Measurements from ENCODE around the gene AFF1.

The AFF1 gene

DNA sequence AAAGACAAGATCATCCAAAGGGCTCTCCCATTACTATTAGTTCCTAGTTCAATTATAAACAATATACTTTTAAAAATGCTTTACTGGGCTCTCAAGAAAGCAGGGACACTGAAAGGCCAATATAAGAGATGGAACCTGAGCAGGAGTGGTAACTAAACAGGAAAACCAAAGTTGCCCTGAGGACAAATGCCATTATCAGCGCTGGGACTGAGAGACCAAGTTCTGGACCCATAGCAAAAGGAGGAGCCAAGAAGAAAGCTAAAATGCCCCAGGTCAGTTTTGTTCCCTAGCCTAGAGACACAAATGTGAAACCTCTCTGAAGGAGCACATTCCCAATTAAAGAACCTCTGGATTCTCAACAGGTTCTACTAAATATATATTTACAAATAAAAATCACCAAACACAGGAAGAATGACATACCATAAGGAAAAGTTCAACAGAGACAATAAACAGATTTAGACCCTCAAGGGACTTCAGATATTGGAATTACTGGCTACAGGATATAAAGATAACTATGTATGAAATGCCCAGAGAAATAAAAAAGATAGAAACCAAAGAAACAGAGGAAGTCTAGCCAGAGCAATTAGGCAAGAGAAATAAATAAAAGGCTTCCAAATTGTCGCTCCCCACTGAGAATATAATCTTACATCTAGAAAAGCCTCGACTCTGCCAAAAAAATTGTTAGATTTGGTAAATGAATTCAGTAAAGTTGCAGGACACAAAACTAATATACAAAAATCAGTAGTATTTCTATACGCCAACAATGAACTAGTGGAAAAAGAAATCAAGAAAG lies 218.5 kb downstream of the AFF1 start:
- TF ChIP-seq, protein P1, sequence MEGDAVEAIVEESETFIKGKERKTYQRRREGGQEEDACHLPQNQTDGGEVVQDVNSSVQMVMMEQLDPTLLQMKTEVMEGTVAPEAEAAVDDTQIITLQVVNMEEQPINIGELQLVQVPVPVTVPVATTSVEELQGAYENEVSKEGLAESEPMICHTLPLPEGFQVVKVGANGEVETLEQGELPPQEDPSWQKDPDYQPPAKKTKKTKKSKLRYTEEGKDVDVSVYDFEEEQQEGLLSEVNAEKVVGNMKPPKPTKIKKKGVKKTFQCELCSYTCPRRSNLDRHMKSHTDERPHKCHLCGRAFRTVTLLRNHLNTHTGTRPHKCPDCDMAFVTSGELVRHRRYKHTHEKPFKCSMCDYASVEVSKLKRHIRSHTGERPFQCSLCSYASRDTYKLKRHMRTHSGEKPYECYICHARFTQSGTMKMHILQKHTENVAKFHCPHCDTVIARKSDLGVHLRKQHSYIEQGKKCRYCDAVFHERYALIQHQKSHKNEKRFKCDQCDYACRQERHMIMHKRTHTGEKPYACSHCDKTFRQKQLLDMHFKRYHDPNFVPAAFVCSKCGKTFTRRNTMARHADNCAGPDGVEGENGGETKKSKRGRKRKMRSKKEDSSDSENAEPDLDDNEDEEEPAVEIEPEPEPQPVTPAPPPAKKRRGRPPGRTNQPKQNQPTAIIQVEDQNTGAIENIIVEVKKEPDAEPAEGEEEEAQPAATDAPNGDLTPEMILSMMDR (IDR thresholded peaks at IDR 0.05; ENCODE audit: borderline replicate concordance, control extremely low read depth, extremely low read depth, insufficient read depth, missing control alignments): no peak
- in situ Hi-C loops (cut with MboI; ENCODE audit: low sequenced_read_pairs, unreplicated experiment): no loop called here
- DNase-seq (ENCODE audit: low spot score): no peak

DNA sequence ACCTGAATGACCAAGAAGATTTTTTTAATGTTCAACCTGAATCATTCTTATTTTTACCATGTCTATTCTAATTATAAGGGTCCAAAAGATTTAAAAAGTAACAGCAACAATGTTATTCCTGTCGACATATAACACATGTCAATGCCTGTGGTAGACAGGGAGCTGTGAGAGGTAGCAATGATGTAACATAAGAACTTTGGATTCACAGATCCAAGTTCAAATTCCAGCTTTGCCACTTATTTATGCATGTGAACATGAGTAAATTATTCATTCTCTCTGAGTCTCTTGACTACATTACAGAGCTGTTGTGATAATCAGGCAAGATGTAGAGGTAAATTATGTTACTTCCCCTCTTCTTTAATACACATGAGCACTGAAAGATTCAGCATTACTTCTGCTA lies 231.1 kb downstream of the AFF1 start:
- TF ChIP-seq, protein P1 (IDR thresholded peaks at IDR 0.05; ENCODE audit: borderline replicate concordance, control extremely low read depth, extremely low read depth, insufficient read depth, missing control alignments): no peak
- in situ Hi-C loops (cut with MboI; ENCODE audit: low sequenced_read_pairs, unreplicated experiment): no loop called here
- DNase-seq (ENCODE audit: low spot score): no peak

DNA sequence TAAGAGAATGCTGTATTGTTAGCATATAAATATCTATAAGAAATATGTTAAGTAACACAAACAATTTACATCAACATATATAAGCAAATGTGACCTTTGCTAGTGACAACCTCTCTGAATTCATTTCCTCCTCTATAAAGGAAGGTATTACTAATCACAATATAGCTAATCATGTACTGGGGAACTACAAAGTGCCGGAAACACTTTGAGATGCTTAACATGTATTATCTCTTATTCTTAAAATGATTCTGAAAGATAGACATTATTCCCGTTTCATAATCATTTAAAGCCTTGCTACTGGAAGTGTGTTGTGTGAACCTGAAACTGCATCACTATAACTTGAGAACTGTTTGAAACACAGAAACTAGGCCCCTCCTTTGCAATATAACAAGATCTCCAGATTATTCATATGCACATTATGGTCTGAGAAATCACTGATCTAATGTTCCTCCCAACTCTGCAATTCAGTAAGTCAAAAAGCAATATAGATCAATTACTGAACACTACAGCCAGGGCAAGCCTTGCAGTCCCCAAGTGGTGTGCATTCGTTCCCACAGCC lies 231.6 kb downstream of the AFF1 start:
- in situ Hi-C loops (cut with MboI; ENCODE audit: low sequenced_read_pairs, unreplicated experiment): no loop called here
- TF ChIP-seq, protein P1 (IDR thresholded peaks at IDR 0.05; ENCODE audit: borderline replicate concordance, control extremely low read depth, extremely low read depth, insufficient read depth, missing control alignments): no peak
- no peak for DNase-seq (ENCODE audit: low spot score)

DNA sequence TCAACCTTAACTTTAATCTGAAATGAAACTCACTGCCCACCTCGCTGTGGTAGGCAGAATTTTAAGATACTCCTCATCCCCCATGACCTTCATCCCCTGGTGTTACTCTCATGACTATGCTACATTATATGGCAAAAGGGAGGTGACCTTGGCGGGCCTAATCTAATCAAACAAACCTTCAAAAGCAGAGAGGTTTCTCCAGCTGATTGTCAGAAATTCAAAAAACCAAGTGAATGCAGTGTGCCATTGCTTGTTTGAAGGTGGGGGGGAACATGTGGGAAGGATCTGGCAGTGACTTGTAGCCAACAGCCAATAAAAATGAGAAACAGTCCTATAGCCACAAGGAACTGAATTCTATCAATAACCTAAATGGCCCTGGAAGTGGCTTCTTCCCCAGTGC lies 237.1 kb downstream of the AFF1 start:
- in situ Hi-C loops (cut with MboI; ENCODE audit: low sequenced_read_pairs, unreplicated experiment): no loop called here
- TF ChIP-seq, protein P1 (IDR thresholded peaks at IDR 0.05; ENCODE audit: borderline replicate concordance, control extremely low read depth, extremely low read depth, insufficient read depth, missing control alignments): no peak
- DNase-seq (ENCODE audit: low spot score): no peak

DNA sequence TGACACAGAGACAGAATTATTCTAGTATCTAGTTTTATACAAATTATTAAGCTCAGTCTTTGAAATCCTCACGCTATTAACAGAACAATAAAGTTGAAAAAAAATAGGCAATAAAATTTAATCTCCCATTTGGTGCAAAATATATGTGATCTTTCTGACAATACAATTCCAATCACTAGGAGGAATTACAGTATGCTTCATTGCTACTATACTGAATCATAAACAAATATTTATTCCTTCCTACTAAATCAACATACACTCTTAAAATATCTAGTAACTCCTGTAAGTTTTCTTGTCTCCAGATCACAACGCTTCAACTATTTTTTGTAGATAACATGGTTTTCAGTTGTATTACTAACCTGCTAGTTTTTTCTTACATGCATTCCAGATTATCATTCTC lies 239.9 kb downstream of the AFF1 start:
- TF ChIP-seq, protein P1 (IDR thresholded peaks at IDR 0.05; ENCODE audit: borderline replicate concordance, control extremely low read depth, extremely low read depth, insufficient read depth, missing control alignments): no peak
- in situ Hi-C loops (cut with MboI; ENCODE audit: low sequenced_read_pairs, unreplicated experiment): no loop called here
- no peak for DNase-seq (ENCODE audit: low spot score)

DNA sequence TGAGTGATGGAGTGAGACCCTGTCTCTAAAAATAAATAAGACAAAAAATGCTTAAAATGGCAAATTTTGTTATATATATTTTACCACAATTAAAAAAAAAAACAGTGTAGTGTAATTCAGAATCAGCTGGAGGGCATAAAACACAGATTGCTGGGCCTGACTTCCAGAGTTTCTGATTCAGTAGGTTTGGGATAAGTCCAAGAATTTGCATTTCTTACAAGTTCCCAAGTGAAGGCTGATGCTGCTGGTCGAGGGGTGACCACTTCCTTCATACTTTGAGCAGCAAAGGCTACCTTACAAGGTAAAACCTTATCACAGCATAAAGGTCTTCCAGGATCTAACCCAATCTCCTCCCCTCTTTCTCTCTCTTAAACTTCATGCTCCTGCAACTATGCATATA lies 244.9 kb downstream of the AFF1 start:
- no peak for DNase-seq (ENCODE audit: low spot score)
- in situ Hi-C loops (cut with MboI; ENCODE audit: low sequenced_read_pairs, unreplicated experiment): no loop called here

More for the DNA sequence above, 244.9 kb downstream of the AFF1 start:
- TF ChIP-seq, protein P1 (IDR thresholded peaks at IDR 0.05; ENCODE audit: borderline replicate concordance, control extremely low read depth, extremely low read depth, insufficient read depth, missing control alignments): no peak
